ENCODE data around the gene SATB1.

The SATB1 gene

GRCh38 chr3:18428991-18429745, 4.0 kb upstream of the SATB1 start:
- DNase-seq: peak; percentile 17

DNA sequence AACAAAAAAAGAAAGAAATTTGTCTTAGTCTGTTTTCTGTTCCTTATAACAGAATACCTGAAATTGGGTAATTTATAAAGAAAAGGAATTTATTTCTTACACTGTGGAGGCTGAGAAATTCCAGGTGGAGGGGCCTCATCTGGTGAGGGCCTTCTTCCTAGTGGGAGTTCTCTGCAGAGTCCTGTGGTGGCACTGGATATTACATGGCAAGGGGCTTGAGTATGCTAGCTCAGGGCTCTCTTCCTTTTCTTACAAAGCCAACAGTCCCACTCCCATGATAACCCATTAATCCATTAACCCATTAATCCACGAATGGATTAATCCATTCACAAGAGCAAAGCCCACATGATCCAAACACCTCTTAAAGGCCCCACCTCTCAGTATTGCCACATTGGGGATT, 2.9 kb upstream of the SATB1 start:
- DNase-seq: peak; percentile 27

- DNase-seq: peak; percentile 20
Observed at GRCh38 chr3:18426597-18427193, 1.6 kb upstream of the SATB1 start.

DNA sequence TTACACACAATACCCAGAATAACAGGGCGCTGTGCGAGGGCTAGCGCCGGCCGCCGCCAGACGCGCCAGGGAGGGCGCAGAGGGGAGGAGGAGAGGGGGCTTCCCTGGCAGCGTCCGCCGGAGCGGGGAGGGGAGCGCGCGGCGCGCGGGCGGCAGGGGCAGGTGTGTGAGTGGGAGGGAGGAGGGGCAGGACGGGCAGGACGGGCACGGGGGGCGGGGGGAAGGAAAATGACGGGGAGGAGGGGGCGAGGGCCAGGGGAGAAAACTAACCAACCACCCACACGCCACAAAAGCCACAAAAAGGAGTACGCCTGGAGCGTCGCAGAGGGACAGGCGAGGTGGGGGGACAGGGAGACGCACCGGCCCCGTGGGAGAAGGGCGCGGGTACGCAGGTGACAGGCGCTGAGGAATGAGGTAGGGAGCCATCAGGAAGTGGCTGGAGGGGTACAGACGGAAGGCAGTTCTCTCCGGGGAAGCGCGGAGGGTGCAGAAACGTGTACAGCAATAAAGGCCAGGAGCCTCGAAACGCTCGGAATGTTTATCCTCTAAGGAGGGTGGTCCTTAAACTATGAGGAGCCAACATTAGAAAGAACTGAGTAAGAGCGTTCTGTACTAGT, 610 bp upstream of the SATB1 start:
- peak; percentile 95 for DNase-seq

DNA sequence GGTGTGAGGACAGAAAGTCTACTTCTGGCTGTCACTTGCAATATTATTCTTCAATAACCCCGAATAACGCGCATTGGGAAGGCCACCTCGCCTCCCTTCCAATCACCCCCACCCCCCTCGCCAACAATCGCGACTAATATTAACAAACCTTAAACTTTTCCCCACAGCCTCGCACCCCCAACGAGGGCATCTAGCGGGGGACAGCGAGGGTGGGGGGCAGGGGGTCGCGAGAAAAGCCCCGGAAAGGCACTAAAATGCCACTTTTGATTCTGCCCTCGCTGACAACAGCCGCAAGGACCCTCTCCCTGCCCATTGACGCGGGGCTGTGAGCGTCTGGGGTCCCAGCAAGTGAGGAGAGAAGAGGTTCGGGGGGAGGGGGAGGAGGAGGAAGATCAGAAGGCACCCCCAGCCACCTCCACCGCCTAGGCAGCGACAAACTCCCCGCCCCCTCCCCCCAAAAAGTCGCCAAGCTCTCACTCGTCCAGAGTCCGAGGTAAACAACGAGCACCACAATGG, 868 bp downstream of the SATB1 start:
- peak; percentile 51 for DNase-seq

DNA sequence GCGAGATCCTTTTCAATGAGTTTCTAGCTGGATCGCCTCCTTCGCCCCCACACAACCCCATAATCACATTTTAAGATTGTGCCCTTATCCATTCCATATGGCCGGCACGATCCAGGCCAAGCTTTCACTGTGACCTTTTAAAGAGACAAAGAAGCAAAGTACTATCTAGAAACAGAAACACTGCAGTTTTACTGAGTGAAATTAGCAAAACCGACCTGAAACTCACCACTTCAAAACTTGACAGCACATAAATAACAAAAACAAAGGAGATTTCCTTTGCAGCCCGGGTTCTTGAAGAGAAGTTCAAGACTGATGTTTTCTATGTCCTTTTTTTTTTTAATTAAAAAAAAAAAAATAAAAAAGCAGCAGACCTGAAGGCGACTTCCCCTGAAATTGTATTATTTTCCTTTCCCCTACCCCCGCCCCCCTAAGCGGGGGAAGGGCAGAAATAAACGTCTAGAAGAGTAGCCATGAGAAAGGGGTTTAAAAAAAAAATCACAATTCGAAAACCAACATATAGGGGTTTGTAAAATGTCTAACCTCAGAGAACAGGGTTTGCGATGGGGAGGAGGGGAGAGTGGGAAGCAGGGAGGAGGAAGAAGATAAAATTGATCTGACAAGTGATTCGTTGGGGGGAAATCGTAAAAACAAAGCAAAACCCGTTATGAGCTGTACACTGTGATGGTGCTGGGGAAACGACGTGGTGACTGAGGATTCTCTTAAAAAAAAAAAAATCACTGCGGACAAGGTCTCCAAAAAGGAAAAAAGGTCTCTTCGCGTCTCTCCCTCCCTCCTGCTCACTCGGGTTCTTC, 1.5 kb downstream of the SATB1 start:
- DNase-seq: peak; percentile 78

GRCh38 chr3:18422972-18423371, 2.2 kb downstream of the SATB1 start:
- DNase-seq: peak; percentile 53

DNA sequence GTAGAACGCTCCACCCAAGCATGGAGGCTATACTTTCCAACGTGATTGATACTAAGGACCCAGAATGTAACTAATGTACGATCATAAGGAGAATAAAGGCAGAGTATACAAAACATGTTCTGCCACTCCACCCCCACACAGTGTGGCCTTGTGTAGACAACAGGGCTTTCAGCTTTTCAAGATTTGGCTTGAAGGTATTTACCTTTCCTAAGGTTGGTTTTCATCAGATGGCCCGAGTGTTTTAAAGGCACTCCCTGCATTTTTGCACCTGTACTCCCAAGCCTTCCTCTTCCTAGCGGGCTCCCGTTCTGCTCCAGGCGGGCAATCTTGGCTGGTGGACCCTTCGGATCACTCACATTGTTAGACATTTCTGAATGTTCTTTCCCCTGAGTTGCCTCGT, 4.6 kb downstream of the SATB1 start:
- DNase-seq: no peak

GRCh38 chr3:18419232-18419631, 5.9 kb downstream of the SATB1 start:
- no peak for DNase-seq

DNA sequence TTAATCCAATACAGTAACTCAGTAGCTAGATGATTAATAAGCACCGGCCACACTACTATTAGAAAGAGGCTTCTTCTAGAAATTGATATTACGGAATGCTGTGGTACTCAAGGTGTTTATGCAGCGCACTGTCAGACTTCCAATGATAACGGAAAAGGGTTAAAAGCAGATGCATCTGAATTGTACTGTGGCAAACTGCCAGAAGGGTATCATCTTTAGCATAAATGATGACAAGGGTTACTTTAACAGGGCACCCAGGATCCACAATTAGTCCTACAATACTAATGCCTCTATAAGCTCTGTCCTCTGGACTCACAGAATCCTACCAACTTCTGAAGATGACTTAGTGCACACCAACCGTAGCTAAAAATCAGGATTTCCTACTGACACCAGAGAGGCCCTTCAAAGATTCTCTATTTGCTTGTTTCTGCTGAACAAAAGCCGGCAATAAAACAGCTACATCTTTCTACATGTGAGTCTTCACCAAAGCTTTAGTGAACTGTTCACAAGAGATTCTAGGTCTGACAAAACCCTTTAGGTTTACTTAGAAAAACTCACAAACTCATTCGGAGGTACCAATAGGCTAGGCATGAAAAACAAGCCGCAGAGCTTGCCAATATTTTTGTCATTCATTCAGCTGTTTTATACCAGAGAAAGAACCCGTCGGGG, 7.1 kb downstream of the SATB1 start:
- DNase-seq: peak; percentile 6

DNA sequence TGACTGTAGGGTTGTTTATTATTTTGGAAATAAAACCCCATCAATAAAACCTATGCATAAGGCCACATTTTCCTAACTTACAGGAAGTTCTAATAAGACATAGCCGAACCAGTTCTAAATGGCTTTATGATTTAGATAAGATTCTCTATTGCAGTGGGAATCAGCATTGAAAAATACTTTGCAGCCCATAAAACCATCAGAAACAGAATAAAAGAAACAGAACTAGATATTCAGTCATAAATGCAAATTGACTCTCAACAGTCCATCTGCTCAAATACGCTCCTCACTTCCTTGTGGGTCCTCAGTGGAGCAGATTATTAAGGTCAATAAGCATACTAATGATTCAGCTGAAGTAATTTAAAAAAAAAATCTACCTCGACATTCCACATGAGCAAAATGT, 8.8 kb downstream of the SATB1 start:
- no peak for DNase-seq

DNA sequence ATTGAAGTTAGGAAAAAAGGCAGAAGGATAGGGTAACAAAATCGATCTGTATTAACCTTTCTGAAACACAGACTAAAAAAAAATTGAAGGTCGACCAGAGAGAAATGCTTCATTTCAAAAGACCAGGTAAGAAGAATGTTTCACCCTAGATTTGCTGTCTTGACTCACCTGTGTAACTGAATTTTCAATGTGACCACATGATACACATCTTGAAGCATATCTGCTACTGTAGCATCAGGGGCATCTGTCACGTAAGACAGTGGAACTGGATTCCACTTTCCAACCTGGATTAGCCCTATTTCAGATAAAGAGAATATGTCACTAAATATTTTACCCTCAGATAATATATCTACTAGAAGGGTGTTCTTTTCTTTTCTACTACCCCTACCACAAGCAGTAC, 9.3 kb downstream of the SATB1 start:
- no peak for DNase-seq

DNA sequence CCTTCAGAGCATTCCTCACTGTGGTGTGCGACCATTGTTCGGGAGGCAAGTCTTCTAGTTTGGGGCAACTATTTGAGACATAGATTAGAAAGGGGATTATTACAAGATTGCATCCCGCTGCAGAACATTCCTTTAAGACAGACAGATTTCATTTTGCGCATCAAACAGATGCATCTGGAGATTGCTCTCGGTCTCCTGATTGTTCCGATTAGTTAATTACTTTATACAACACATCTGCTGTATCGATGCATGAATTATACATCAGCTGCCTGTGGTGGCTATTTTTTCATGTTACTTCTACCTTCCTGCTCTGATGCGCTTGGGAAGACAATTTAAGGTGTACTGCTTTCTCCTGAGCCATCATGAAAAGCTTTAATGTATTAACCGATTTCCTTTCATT, 10.0 kb downstream of the SATB1 start:
- DNase-seq: no peak

- DNase-seq: no peak
Observed at GRCh38 chr3:18412684-18413083, 12.5 kb downstream of the SATB1 start.

DNA sequence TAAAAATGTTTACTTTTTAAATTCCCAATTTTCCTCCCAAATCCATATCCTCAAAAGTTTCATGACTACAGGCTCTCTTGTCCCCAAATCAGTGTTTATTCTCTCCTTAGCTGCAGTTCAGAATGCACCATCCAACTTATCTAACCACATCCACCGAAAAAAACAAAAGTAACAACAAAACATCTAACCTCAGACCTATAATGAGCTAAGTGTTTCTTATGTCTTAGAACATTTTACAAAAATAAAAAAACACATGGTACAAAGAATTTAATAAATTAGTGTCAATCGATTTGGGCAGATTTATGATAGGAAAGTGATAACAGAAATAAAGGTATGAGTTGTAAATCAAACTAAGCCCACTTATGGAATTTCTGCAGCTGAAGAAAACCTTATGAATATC, 13.6 kb downstream of the SATB1 start:
- no peak for DNase-seq

GRCh38 chr3:18410205-18410604, 14.9 kb downstream of the SATB1 start:
- DNase-seq: no peak

- no peak for DNase-seq
Observed at GRCh38 chr3:18409266-18409665, 15.9 kb downstream of the SATB1 start.

DNA sequence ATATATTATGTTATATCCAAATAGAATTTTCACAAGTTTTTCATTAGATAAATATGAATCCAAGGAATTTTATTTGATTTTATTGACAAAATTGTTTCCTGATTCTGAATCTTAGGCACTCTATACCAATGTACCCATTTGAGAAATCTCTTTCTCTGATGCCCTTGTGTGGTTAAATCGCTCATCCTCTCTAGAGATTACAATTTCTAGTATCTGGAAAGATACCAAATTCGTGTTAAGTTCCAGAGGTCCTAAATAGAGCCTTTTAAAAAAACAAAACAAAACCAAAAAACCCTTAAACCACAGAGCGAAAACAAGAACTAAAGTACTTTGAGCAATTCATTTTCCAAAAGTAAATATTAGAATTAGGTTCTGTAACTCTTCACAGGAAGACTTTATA, 20.0 kb downstream of the SATB1 start:
- no peak for DNase-seq

DNA sequence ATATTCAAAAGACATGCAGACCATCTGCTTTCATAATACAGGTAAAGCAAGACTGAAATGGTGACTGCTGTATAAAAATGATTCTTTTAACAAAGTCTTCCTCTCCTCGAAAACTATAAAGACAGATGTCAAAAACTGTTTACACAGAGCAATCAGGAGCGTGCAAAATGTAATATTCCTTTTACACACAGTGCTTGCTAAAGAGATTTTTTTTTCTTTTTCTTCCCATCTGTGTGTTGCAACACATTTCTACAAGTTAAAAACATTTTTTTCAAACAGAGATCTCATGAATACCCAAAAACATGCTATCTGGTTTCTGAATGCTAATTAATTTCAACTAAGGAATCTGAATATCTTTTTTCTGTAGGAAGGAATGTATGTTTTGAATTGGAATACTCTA, 22.1 kb downstream of the SATB1 start:
- DNase-seq: no peak

DNA sequence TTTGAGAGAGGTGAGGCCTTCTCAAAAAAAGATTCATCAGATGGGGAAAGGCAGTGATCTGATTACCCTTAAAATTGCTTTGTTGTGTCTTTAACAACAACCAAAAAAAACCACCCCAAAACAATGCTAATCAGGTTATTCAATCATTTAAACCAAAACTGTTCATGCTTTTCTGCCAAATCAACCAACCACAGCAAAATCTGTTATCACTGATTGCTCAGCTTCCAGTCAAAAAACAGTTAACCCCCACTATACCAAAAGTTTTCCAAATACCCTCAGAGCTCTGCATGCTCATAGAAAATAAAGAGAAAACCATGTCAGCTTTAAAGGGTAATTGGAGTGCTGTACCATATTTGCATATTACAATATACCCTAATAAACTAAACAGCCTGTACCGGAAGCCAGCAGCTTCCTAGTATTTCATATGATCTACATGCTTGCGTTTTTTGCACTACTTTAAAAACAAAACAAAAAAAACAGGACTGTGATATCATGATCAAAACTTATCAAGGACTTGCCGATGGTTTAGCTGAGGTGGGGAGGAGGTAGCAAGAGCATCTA, 22.8 kb downstream of the SATB1 start:
- no peak for DNase-seq

- DNase-seq: no peak
Observed at GRCh38 chr3:18401300-18401961, 23.7 kb downstream of the SATB1 start.

DNA sequence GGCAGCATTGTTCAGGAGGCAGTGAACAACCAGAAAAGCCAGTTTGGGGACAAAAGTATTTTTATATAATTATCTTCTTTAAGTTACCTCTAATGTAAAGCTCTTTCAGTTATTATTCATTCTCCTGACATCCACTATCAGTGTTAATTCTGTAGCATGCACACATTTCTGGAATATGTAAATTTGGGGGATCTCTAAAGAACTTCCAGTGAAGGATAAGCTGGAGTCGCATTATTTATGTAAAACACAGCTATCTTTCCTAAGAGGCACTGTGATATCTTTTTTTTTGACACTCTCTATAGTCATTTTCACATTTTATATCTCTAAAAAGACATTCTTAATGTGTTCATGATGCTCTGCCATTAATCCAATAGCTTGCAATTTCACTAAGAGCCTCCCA, 26.7 kb downstream of the SATB1 start:
- DNase-seq: no peak
